Upper lobe of left lung (tissue), 6 donors: Measurements from ENCODE around the gene KIAA2012. TPM values are rescaled to one million over a fixed set of nuclear protein-coding genes. Genes with fewer than 3 reads are reported as not detected.

Experiments
- ATAC-seq, 2 donors: fragments of 200-7000 bp; cut with Tn5 transposase; one replicate each; pipeline ENCODE4 v1.9.1; 2022; ENCODE audit warnings: mild to moderate bottlenecking in 2 of 2, moderate library complexity in 2 of 2; ENCODE audit not compliant: low FRiP score in 2 of 2
- DNase-seq, 2 donors: peaks; one replicate each; pipeline ENCODE4 v3.0.0-alpha.2; 2019 to 2020
- H3K27ac ChIP-seq, 4 donors: fragments of 200-600 bp; sonication (generic); one replicate each; pipeline ENCODE4 v1.5.1; 2016 to 2019
- H3K27me3 ChIP-seq, 4 donors: fragments of 200-600 bp; sonication (generic); one replicate each; pipeline ENCODE4 v1.5.1; 2017 to 2019
- H3K36me3 ChIP-seq, 4 donors: fragments of 200-600 bp; sonication (generic); one replicate each; pipeline ENCODE4 v1.5.1; 2016 to 2019
- H3K4me1 ChIP-seq, 4 donors: fragments of 200-600 bp; sonication (generic); one replicate each; pipeline ENCODE4 v1.5.1; 2018 to 2019
- H3K4me3 ChIP-seq, 4 donors: fragments of 200-600 bp; sonication (generic); one replicate each; pipeline ENCODE4 v1.5.1; 2017 to 2019; ENCODE audit warnings: mild to moderate bottlenecking in 2 of 4, moderate library complexity in 1 of 4
- H3K9me3 ChIP-seq, 4 donors: fragments of 200-600 bp; sonication (generic); one replicate each; pipeline ENCODE4 v1.5.1; 2018 to 2019
- CTCF ChIP-seq, 6 experiments: fragments of 450-650 bp in 4 of 6; fragments of 200-600 bp in 2 of 6; sonication (generic) in 2 of 6; IDR thresholded peaks; one replicate each; pipeline ENCODE4 v1.5.1; 2016 to 2019; ENCODE audit warnings: antibody characterized with exemption in 6 of 6
- EP300 ChIP-seq, 4 donors: sonication (generic); formaldehyde crosslinking; IDR thresholded peaks; one replicate each; pipeline ENCODE4 v1.5.1; 2017; ENCODE audit warnings: antibody characterized with exemption in 4 of 4, control low read depth in 2 of 4
- POLR2A ChIP-seq, 4 donors: fragments of 450-650 bp; IDR thresholded peaks; one replicate each; pipeline ENCODE4 v1.5.1; 2016 to 2017; ENCODE audit warnings: antibody characterized with exemption in 4 of 4, mild to moderate bottlenecking in 2 of 4
- POLR2AphosphoS5 ChIP-seq, 2 donors: sonication (generic); formaldehyde crosslinking; IDR thresholded peaks; one replicate each; pipeline ENCODE4 v1.5.1; 2017; ENCODE audit warnings: antibody characterized with exemption in 2 of 2
- WGBS, 2 donors: methylation state at CpG; one replicate each; pipeline ENCODE4 v1.1.5; 2017 to 2018; 5-methylcytosine and 5-hydroxymethylcytosine counted together
- total RNA-seq, 6 donors: library from RNA; depleted of rRNA in 4 of 6; stranded (reverse); fragments of >200 nt in 4 of 6; gene quantifications; one replicate each; pipeline versions ENCODE4 v1.1.0 to v1.2.1, GENCODE V29; 2016 to 2021
- donor health status: DM: no; HTN: no; CAD: no; lungs with moderate emphysema.
- donor health status: DM: no; HTN: yes; CAD: no; lungs with severe emphysema.

KIAA2012 gene
- total RNA-seq, 6 donors from 2014 or later: 0.74 to 13.3 (median 2.2) TPM; not detected in 1

GRCh38 chr2:202120828-202121227 lies 47.8 kb downstream of the KIAA2012 start:
- H3K36me3 ChIP-seq: no peaks in the 10 kb centered on the region
- 75 to 78% methylated on average over 3 of the region's 3 CpGs for WGBS, 2 donors
- DNase-seq (no peak), ATAC-seq (no peak)
- no peaks in the 10 kb centered on the region for H3K9me3 ChIP-seq
- no peaks in the 10 kb centered on the region for H3K4me1 ChIP-seq
- no peaks in the 10 kb centered on the region for H3K27me3 ChIP-seq
- no peak overlapping the region for H3K4me3 ChIP-seq
- no peak for TF ChIP-seq EP300 (IDR thresholded peaks at IDR 0.05)
- no peak for TF ChIP-seq POLR2AphosphoS5 (IDR thresholded peaks at IDR 0.05)
- no peak for TF ChIP-seq CTCF (IDR thresholded peaks at IDR 0.05)
- no peak for TF ChIP-seq POLR2A (IDR thresholded peaks at IDR 0.05)
- no peak overlapping the region for H3K27ac ChIP-seq

GRCh38 chr2:202121532-202122162 lies 48.6 kb downstream of the KIAA2012 start:
- WGBS, 2 donors: 58 to 67% methylated on average over 9 of the region's 9 CpGs
- ATAC-seq: peak in 1 of 2 donors; percentile 79

GRCh38 chr2:202122163-202122540 lies 49.1 kb downstream of the KIAA2012 start:
- DNase-seq (no peak), ATAC-seq (peak in 1 of 2 donors; percentile 17)
- Histone ChIP-seq H3K27ac (no peak overlapping the region), H3K9me3 (no peaks in the 10 kb centered on the region), H3K27me3 (no peaks in the 10 kb centered on the region), H3K36me3 (no peaks in the 10 kb centered on the region), H3K4me1 (no peaks in the 10 kb centered on the region), H3K4me3 (no peak overlapping the region)
- TF ChIP-seq POLR2A (IDR thresholded peaks at IDR 0.05) (no peak), CTCF (IDR thresholded peaks at IDR 0.05) (no peak), POLR2AphosphoS5 (IDR thresholded peaks at IDR 0.05) (no peak), EP300 (IDR thresholded peaks at IDR 0.05) (no peak)
- WGBS, 2 donors: 89% methylated on average over 4 of the region's 4 CpGs

More at GRCh38 chr2:202121532-202122162, 48.6 kb downstream of the KIAA2012 start:
- Histone ChIP-seq H3K36me3 (no peaks in the 10 kb centered on the region), H3K27me3 (no peaks in the 10 kb centered on the region), H3K9me3 (no peaks in the 10 kb centered on the region), H3K4me1 (no peaks in the 10 kb centered on the region), H3K4me3 (no peak overlapping the region), H3K27ac (no peak overlapping the region)
- TF ChIP-seq POLR2AphosphoS5 (IDR thresholded peaks at IDR 0.05) (no peak), EP300 (IDR thresholded peaks at IDR 0.05) (no peak), CTCF (IDR thresholded peaks at IDR 0.05) (no peak), POLR2A (IDR thresholded peaks at IDR 0.05) (no peak)
- DNase-seq: peak in 1 of 2 donors; percentile 37

GRCh38 chr2:202122980-202123720 lies 50.1 kb downstream of the KIAA2012 start:
- TF ChIP-seq EP300 (IDR thresholded peaks at IDR 0.05): no peak
- no peak for TF ChIP-seq POLR2A (IDR thresholded peaks at IDR 0.05)
- no peak for TF ChIP-seq CTCF (IDR thresholded peaks at IDR 0.05)
- no peak for TF ChIP-seq POLR2AphosphoS5 (IDR thresholded peaks at IDR 0.05)
- DNase-seq: no peak
- Histone ChIP-seq H3K27me3 (no peaks in the 10 kb centered on the region), H3K4me3 (no peak overlapping the region), H3K4me1 (peaks cover 0 to 10% (median 3%) of the 10 kb centered on the region in 4 donors), H3K9me3 (no peaks in the 10 kb centered on the region), H3K27ac (no peak overlapping the region), H3K36me3 (no peaks in the 10 kb centered on the region)
- ATAC-seq: no peak
- WGBS, 2 donors: 52 to 56% methylated on average over 19 of the region's 19 CpGs
